SK-N-SH (cell line): ENCODE measurements around the gene ADAMTS17. TPM values are rescaled to one million over a fixed set of nuclear protein-coding genes. Genes with fewer than 3 reads are reported as not detected.

Experiments
- CTCF ChIA-PET: fragments of 300-600, 350-600 bp; formaldehyde crosslinking; extraction: SDS; loops from one replicate; lab custom pipeline; 2021; lab: Yijun Ruan, JAX
- POLR2A ChIA-PET: fragments of 350-600 bp; sonication (Branson Sonifier 250); formaldehyde crosslinking; extraction: SDS; loops from one replicate; lab custom pipeline; 2020; ENCODE audit warnings: antibody characterized with exemption, inconsistent platforms; lab: Yijun Ruan, JAX
- DNase-seq: peaks from one replicate; pipeline ENCODE4 v3.0.0; 2012
- H2AFZ ChIP-seq: fragments of 200-600 bp; sonication (generic); 2 replicates; pipeline ENCODE4 v1.8.1; 2016; ENCODE audit warnings: antibody characterized with exemption, mild to moderate bottlenecking, low read depth
- H3F3A ChIP-seq: fragments of 200-600 bp; sonication (generic); replicated peaks from 2 replicates; pipeline ENCODE3; 2016; ENCODE audit warnings: antibody characterized with exemption, mild to moderate bottlenecking; ENCODE audit not compliant: insufficient read depth
- H3K27ac ChIP-seq, 2 experiments: fragments of 200-500 bp in 1 of 2; fragments of 200-600 bp in 1 of 2; sonication (Bioruptor generic) in 1 of 2; sonication (generic), shearing (Covaris generic) in 1 of 2; 2 replicates each; pipeline versions ENCODE4 v1.5.1 to v1.6.1; 2014 to 2016; ENCODE audit warnings: low read depth in 2 of 2, inconsistent platforms in 1 of 2, low read length in 1 of 2, mild to moderate bottlenecking in 1 of 2, mixed read lengths in 1 of 2
- H3K27me3 ChIP-seq: fragments of 200-600 bp; sonication (generic), shearing (Covaris generic); 2 replicates; pipeline ENCODE4 v1.6.1; 2016; ENCODE audit warnings: mixed run types; ENCODE audit not compliant: insufficient read depth
- H3K36me3 ChIP-seq, 2 experiments: fragments of 200-500 bp in 1 of 2; fragments of 200-600 bp in 1 of 2; sonication (Bioruptor generic) in 1 of 2; sonication (generic) in 1 of 2; replicated peaks in 1 of 2; 2 replicates each; pipeline versions ENCODE3 to v1.5.1; 2014 to 2016; ENCODE audit warnings: low read length in 1 of 2, mild to moderate bottlenecking in 1 of 2; ENCODE audit not compliant: insufficient read depth in 2 of 2, control insufficient read depth in 1 of 2
- H3K4me1 ChIP-seq, 2 experiments: fragments of 200-500 bp in 1 of 2; fragments of 200-600 bp in 1 of 2; sonication (Bioruptor generic) in 1 of 2; sonication (generic), shearing (Covaris generic) in 1 of 2; 2 replicates each; pipeline versions ENCODE4 v1.5.1 to v1.6.1; 2014 to 2016; ENCODE audit warnings: low read depth in 1 of 2, low read length in 1 of 2, mixed run types in 1 of 2; ENCODE audit not compliant: insufficient read depth in 2 of 2, control insufficient read depth in 1 of 2
- H3K4me2 ChIP-seq: fragments of 200-600 bp; sonication (generic), shearing (Covaris generic); 2 replicates; pipeline ENCODE4 v1.6.1; 2017; ENCODE audit warnings: mixed run types
- H3K4me3 ChIP-seq, 2 experiments: fragments of 200-500 bp in 1 of 2; fragments of 200-600 bp in 1 of 2; sonication (Bioruptor generic) in 1 of 2; sonication (generic), shearing (Covaris generic) in 1 of 2; 2 replicates each; pipeline versions ENCODE4 v1.5.1 to v1.8.1; 2014 to 2016; ENCODE audit warnings: low read depth in 2 of 2, inconsistent platforms in 1 of 2, low read length in 1 of 2, mild to moderate bottlenecking in 1 of 2, mixed read lengths in 1 of 2, moderate library complexity in 1 of 2
- H3K79me2 ChIP-seq: fragments of 200-600 bp; sonication (generic); 2 replicates; pipeline ENCODE4 v1.8.1; 2017; ENCODE audit warnings: mild to moderate bottlenecking; ENCODE audit not compliant: insufficient read depth
- H3K9ac ChIP-seq: fragments of 200-600 bp; sonication (generic); 2 replicates; pipeline ENCODE4 v1.6.1; 2017; ENCODE audit warnings: mixed run types
- H3K9me2 ChIP-seq: fragments of 200-600 bp; sonication (generic); 2 replicates; pipeline ENCODE4 v1.6.1; 2017; ENCODE audit warnings: mixed run types
- H3K9me3 ChIP-seq: fragments of 200-600 bp; sonication (generic); 2 replicates; pipeline ENCODE4 v1.6.1; 2017; ENCODE audit warnings: mixed run types, mild to moderate bottlenecking, moderate library complexity
- H4K20me1 ChIP-seq: fragments of 200-600 bp; sonication (generic); 2 replicates; pipeline ENCODE4 v1.6.1; 2017; ENCODE audit warnings: mild to moderate bottlenecking, mixed run types; ENCODE audit not compliant: insufficient read depth
- EP300 ChIP-seq, 2 experiments: IDR thresholded peaks; 2 replicates each; pipeline versions ENCODE4 v1.4.0 to v1.6.1; 2012; ENCODE audit warnings: borderline replicate concordance in 1 of 2, low read depth in 1 of 2, low read length in 1 of 2
- FOSL2 ChIP-seq: IDR thresholded peaks from 2 replicates; pipeline ENCODE4 v1.4.0; 2012; ENCODE audit warnings: low read depth, mild to moderate bottlenecking, moderate library complexity, borderline replicate concordance
- FOXJ3 ChIP-seq: sonication (generic); formaldehyde crosslinking; IDR thresholded peaks from 2 replicates; pipeline ENCODE4 v1.5.1; 2020; ENCODE audit warnings: mild to moderate bottlenecking, missing genetic modification reagents
- GATA2 ChIP-seq: sonication (generic); formaldehyde crosslinking; IDR thresholded peaks from 2 replicates; pipeline ENCODE4 v1.5.0; 2020; ENCODE audit warnings: mild to moderate bottlenecking, missing genetic modification reagents
- MEF2A ChIP-seq: IDR thresholded peaks from 2 replicates; pipeline ENCODE4 v1.4.0; 2012; ENCODE audit warnings: low read depth, borderline replicate concordance
- MXI1 ChIP-seq: IDR thresholded peaks from 2 replicates; pipeline ENCODE4 v1.6.1; 2012; ENCODE audit warnings: mild to moderate bottlenecking, low read depth, low read length, improper control_type of control experiment
- NFIC ChIP-seq: IDR thresholded peaks from 2 replicates; pipeline ENCODE4 v1.4.0; 2012; ENCODE audit warnings: borderline replicate concordance
- NRF1 ChIP-seq: IDR thresholded peaks from 2 replicates; pipeline ENCODE4 v1.6.1; 2012; ENCODE audit warnings: low read depth, mild to moderate bottlenecking, low read length
- POLR2AphosphoS5 ChIP-seq: IDR thresholded peaks from 2 replicates; pipeline ENCODE4 v1.6.1; 2012; ENCODE audit warnings: low read depth, low read length
- RAD21 ChIP-seq: IDR thresholded peaks from 2 replicates; pipeline ENCODE4 v1.6.1; 2012; ENCODE audit warnings: mild to moderate bottlenecking, low read length
- RCOR1 ChIP-seq: fragments of 150-350 bp; IDR thresholded peaks from 2 replicates; pipeline ENCODE4 v1.6.1; 2017; ENCODE audit warnings: antibody characterized with exemption, low read length
- RXRA ChIP-seq: IDR thresholded peaks from 2 replicates; pipeline ENCODE4 v1.4.0; 2012; ENCODE audit warnings: low read depth, mild to moderate bottlenecking, borderline replicate concordance
- SIN3A ChIP-seq: IDR thresholded peaks from 2 replicates; pipeline ENCODE4 v1.6.1; 2012; ENCODE audit warnings: low read depth, mild to moderate bottlenecking, low read length, moderate library complexity, borderline replicate concordance
- SMC3 ChIP-seq: IDR thresholded peaks from 2 replicates; pipeline ENCODE4 v1.6.1; 2012; ENCODE audit warnings: low read depth, low read length, improper control_type of control experiment
- YY1 ChIP-seq: IDR thresholded peaks from 2 replicates; pipeline ENCODE4 v1.4.0; 2012; ENCODE audit warnings: low read depth, mild to moderate bottlenecking
- WGBS: methylation state at CpG from one replicate; pipeline ENCODE4 v1.1.6; 2017; ENCODE audit warnings: low lambda C conversion rate; 5-methylcytosine and 5-hydroxymethylcytosine counted together
- polyA plus RNA-seq, 3 experiments: library from polyadenylated mRNA; depleted of rRNA; stranded (reverse); fragments of >200 nt; gene quantifications; 2 replicates each; pipeline ENCODE4 v1.2.3, GENCODE V29; 2012
- TF ChIP-seq, protein P1 (sequence below): fragments of 200-600 bp; sonication (generic); IDR thresholded peaks from 2 replicates; pipeline ENCODE4 v1.6.1; 2017; ENCODE audit warnings: antibody characterized with exemption, mild to moderate bottlenecking, moderate library complexity

The ADAMTS17 gene
- polyA plus RNA-seq, 1 of the 3 experiments (the other 2 are of a cell fraction) = not detected

- no peaks in the 10 kb centered on the region for H3K79me2 ChIP-seq
These were observed 309.3 kb downstream of the ADAMTS17 start for GRCh38 chr15:100032358-100033085.

DNA sequence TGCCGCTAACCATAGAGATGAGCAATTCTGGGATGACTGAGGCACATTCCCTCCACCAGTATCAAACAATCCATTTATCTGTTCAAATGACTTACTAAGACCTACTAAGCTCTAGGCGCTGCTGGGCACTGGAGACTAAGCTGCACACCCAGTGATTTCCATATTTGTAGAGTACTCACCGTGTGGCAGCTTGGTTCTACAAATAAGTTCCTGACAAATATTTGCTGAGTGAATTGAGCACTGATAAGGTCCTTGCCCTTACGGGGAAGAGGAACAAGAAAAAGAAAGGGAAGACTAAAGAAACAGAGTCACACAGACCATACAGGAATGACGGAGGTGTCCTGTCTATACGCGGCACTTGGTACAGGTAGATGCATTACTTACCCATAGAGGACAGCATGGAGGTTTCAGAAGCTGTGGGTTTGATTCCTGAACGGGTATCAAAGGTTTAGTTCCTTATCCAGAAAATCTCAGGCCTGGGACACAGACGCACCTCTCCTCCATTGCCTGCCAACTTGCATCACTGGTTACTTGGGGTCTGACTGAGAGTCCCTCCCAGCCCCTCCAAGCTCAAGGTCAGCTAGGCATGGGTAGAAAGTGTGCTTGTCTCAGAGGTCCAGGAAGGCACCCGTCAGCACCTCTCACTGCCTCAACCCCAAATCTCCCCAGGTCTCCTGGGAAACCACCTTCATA, 310.0 kb downstream of the ADAMTS17 start:
- WGBS = 48% methylated on average over 10 of the region's 10 CpGs
- DNase-seq = no peak
- CTCF ChIA-PET = no interaction called here

More at GRCh38 chr15:100032358-100033085, 309.3 kb downstream of the ADAMTS17 start:
- DNase-seq = no peak
- ChIA-PET CTCF (interaction anchor here (0.9 to 1.7 kb wide), 2 partner anchors 11 to 13 kb away, joined by 3 to 6 read pairs; no protein-coding TSS in a partner anchor), POLR2A (no interaction called here)
- Histone ChIP-seq H3K9me2 (no peaks in the 10 kb centered on the region), H3K27me3 (no peaks in the 10 kb centered on the region), H3K4me2 (no peak overlapping the region), H3K4me1 (no peaks in the 10 kb centered on the region), H3K9me3 (no peaks in the 10 kb centered on the region), H3F3A (no peaks in the 10 kb centered on the region), H3K4me3 (no peak overlapping the region), H3K27ac (no peak overlapping the region), H4K20me1 (no peaks in the 10 kb centered on the region), H3K9ac (no peak overlapping the region), H3K36me3 (no peaks in the 10 kb centered on the region), H2AFZ (no peak overlapping the region)
- 26% methylated on average over 10 of the region's 10 CpGs for WGBS
- TF ChIP-seq, protein P1, sequence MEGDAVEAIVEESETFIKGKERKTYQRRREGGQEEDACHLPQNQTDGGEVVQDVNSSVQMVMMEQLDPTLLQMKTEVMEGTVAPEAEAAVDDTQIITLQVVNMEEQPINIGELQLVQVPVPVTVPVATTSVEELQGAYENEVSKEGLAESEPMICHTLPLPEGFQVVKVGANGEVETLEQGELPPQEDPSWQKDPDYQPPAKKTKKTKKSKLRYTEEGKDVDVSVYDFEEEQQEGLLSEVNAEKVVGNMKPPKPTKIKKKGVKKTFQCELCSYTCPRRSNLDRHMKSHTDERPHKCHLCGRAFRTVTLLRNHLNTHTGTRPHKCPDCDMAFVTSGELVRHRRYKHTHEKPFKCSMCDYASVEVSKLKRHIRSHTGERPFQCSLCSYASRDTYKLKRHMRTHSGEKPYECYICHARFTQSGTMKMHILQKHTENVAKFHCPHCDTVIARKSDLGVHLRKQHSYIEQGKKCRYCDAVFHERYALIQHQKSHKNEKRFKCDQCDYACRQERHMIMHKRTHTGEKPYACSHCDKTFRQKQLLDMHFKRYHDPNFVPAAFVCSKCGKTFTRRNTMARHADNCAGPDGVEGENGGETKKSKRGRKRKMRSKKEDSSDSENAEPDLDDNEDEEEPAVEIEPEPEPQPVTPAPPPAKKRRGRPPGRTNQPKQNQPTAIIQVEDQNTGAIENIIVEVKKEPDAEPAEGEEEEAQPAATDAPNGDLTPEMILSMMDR = no peak
- no peak for TF ChIP-seq GATA2 (CRISPR knock-in tag)
- TF ChIP-seq MEF2A = no peak
- TF ChIP-seq YY1 = no peak
- no peak for TF ChIP-seq RAD21
- TF ChIP-seq MXI1 = no peak
- TF ChIP-seq FOSL2 = no peak
- no peak for TF ChIP-seq NRF1
- no peak for TF ChIP-seq EP300 (IDR thresholded peaks at IDR 0.05; ENCODE audit: borderline replicate concordance in 1 of 2, low read depth in 1 of 2, low read length in 1 of 2)
- TF ChIP-seq NFIC = no peak
- TF ChIP-seq FOXJ3 (CRISPR knock-in tag) = no peak
- TF ChIP-seq SIN3A = no peak
- TF ChIP-seq RXRA = no peak
- no peak for TF ChIP-seq SMC3

More for the DNA sequence above, 310.0 kb downstream of the ADAMTS17 start:
- Histone ChIP-seq H3K4me2 (no peak overlapping the region), H3K9me3 (no peaks in the 10 kb centered on the region), H3K27ac (no peak overlapping the region), H3K9ac (no peak overlapping the region), H3K36me3 (no peaks in the 10 kb centered on the region), H3F3A (no peaks in the 10 kb centered on the region), H3K4me1 (no peaks in the 10 kb centered on the region), H3K79me2 (no peaks in the 10 kb centered on the region), H4K20me1 (no peaks in the 10 kb centered on the region), H2AFZ (no peak overlapping the region), H3K9me2 (no peaks in the 10 kb centered on the region), H3K27me3 (no peaks in the 10 kb centered on the region), H3K4me3 (no peak overlapping the region)
- POLR2A ChIA-PET = no interaction called here
- TF ChIP-seq RCOR1 (no peak), POLR2AphosphoS5 (no peak)
